ENCODE measurements around the gene DPH2. TPM values are rescaled to one million over a fixed set of nuclear protein-coding genes. Genes with fewer than 3 reads are reported as not detected.

The DPH2 gene
- total and polyA plus RNA-seq, 2 of the 8 experiments (the other 6 are each of a cell fraction or from before 2014, with no cell fraction given) = 64.9 to 92.1 TPM

DNA sequence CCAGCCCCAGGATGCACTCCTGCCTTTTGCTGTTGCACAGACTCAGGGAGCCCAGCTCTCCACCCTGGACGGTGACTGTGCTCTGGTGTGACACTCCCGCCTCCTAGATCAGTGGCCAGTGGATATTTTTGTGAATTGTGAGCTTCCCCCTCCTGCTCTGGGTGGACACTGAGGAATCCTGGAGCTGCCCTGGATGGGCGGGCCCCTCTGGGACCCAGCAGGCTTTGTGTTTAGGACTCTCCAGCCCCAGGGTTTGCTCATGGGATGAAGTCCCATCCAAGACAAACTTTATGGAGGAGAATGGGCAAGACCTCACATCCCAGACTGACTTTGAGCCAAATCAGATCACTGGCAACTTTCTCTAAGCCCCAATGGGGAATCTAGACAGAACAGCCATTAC, 45.4 kb downstream of the DPH2 start:
- CTCF ChIA-PET (ENCODE audit: partially characterized antibody) = interaction anchor here (0.8 to 16.6 kb wide), 9 partner anchors 12 to 249 kb away, joined by 3 to 252 read pairs (median 5); partner anchors contain the start of gene SLC6A9

More for the DNA sequence above, 45.4 kb downstream of the DPH2 start:
- H3K23ac ChIP-seq (ENCODE audit: insufficient read length) = no peak overlapping the region
- H3K9ac ChIP-seq (replicated peaks in 1 of 4; ENCODE audit: extremely low read depth in 1 of 4, low read depth in 3 of 4, low read length in 3 of 4) = no peak overlapping the region
- H3K36me3 ChIP-seq (ENCODE audit: control insufficient read depth in 2 of 4, insufficient read depth in 4 of 4, low read length in 3 of 4) = no peaks in the 10 kb centered on the region; a peak in 3 of 8 replicates
- H2BK12ac ChIP-seq (ENCODE audit: low read depth, low read length) = no peak overlapping the region
- H2BK15ac ChIP-seq (ENCODE audit: low read length) = no peak overlapping the region
- H3K27me3 ChIP-seq (replicated peaks in 1 of 4; ENCODE audit: control insufficient read depth in 3 of 4, extremely low read depth in 1 of 4, insufficient read depth in 3 of 4, low read length in 3 of 4) = no peaks in the 10 kb centered on the region
- 0 out of 2 replicates have a peak, but pooled peaks cover 3% of the 10 kb centered on the region for H3K79me1 ChIP-seq (ENCODE audit: low read depth, low read length)
- POLR2A ChIA-PET (ENCODE audit: partially characterized antibody) = interaction anchor here (1.4 to 27.1 kb wide), 4 partner anchors 5 to 23 kb away, joined by 3 to 544 read pairs (median 278); partner anchors contain the start of gene SLC6A9
- H4K8ac ChIP-seq (ENCODE audit: extremely low read depth, insufficient read depth, low read length) = no peak overlapping the region
- no peaks in the 10 kb centered on the region for H3K23me2 ChIP-seq (ENCODE audit: low read depth, low read length)
- H3K4me2 ChIP-seq (ENCODE audit: insufficient read depth in 1 of 2, low read depth in 2 of 2, low read length in 2 of 2) = no peak overlapping the region
- no peak overlapping the region for H3K56ac ChIP-seq (replicated peaks; ENCODE audit: insufficient read length, low read depth, low read length)
- H3K27ac ChIP-seq (ENCODE audit: low read depth, low read length) = no peak overlapping the region
- WGBS, 2 experiments (ENCODE audit: extremely low coverage in 1 of 2, insufficient coverage in 1 of 2, insufficient read length in 1 of 2, insufficient replicate concordance in 2 of 2, low coverage in 1 of 2, low lambda C conversion rate in 2 of 2, missing lambda C conversion rate in 1 of 2) = 75% methylated on average over 3 of the region's 3 CpGs; no CpG with 5 or more reads in 1 of the 2 experiments
- no peak for DNase-seq (ENCODE audit: low read depth in 1 of 2, low spot score in 2 of 2)
- H4K20me1 ChIP-seq (replicated peaks in 1 of 2; ENCODE audit: control insufficient read depth in 1 of 2, insufficient read depth in 2 of 2, low read length in 2 of 2) = peaks cover 0 to 10% of the 10 kb centered on the region in 2 experiments
- H3K4me1 ChIP-seq (replicated peaks in 1 of 4; ENCODE audit: control insufficient read depth in 3 of 4, insufficient read depth in 4 of 4, low read length in 3 of 4) = peaks cover 0 to 8% (median 4%) of the 10 kb centered on the region in 4 experiments; a peak in 5 of 7 replicates
- no peak overlapping the region for H2BK20ac ChIP-seq (ENCODE audit: low read length)
- no peak overlapping the region for H2AFZ ChIP-seq (ENCODE audit: low read length)
- no peak overlapping the region for H3K18ac ChIP-seq (ENCODE audit: extremely low read depth, low read length)
- no peaks in the 10 kb centered on the region for H3K9me3 ChIP-seq (ENCODE audit: insufficient read depth in 2 of 2, low read depth in 1 of 2, low read length in 1 of 2)
- no peaks in the 10 kb centered on the region for H3K79me2 ChIP-seq (ENCODE audit: control insufficient read depth in 1 of 2, insufficient read depth in 2 of 2, low read length in 2 of 2)
- H4K91ac ChIP-seq (replicated peaks; ENCODE audit: insufficient read length, low read length) = no peak overlapping the region
- FAIRE-seq = no peak
- H2BK5ac ChIP-seq (ENCODE audit: low read depth, low read length) = no peak overlapping the region
- no peak overlapping the region for H3K4me3 ChIP-seq (ENCODE audit: extremely low read depth in 1 of 4, insufficient read depth in 2 of 4, low read depth in 3 of 4, low read length in 4 of 4)
- H3K14ac ChIP-seq (ENCODE audit: insufficient read length) = no peak overlapping the region
- no peak overlapping the region for H3K4ac ChIP-seq (replicated peaks; ENCODE audit: insufficient read length, low read depth, low read length)
- no peak overlapping the region for H2BK120ac ChIP-seq (replicated peaks; ENCODE audit: low read depth, low read length)
- no peak for TF ChIP-seq JUND (IDR thresholded peaks at IDR 0.05; ENCODE audit: low read length)
- H4K5ac ChIP-seq (ENCODE audit: insufficient read length, low read depth, low read length) = no peak overlapping the region
- no peak overlapping the region for H2AK5ac ChIP-seq (ENCODE audit: low read depth, low read length)

Measured in H1 (cell line).